Left lung (tissue), 10 donors: ENCODE measurements around the gene POLL. TPM values are rescaled to one million over a fixed set of nuclear protein-coding genes. Genes with fewer than 3 reads are reported as not detected.
"Not testable (repeated sequence)": the region's sequence is repeated elsewhere in the genome, so short reads cannot be mapped to it uniquely, and the experiment has no call there.

ENCODE experiments used
- ATAC-seq: fragments of 200-7000 bp; cut with Tn5 transposase; one replicate; pipeline ENCODE4 v1.9.1; 2020; ENCODE audit warnings: moderate library complexity
- DNase-seq, 4 donors: peaks; one replicate each; pipeline ENCODE4 v3.0.0-alpha.2; 2013 to 2020
- H3K27ac ChIP-seq, 2 donors: fragments of 200-600 bp; sonication (generic) in 1 of 2; one replicate each; pipeline versions ENCODE4 v1.5.0 to v1.8.0; 2020 to 2021
- H3K27me3 ChIP-seq, 2 donors: fragments of 200-600 bp; sonication (generic) in 1 of 2; one replicate each; pipeline versions ENCODE4 v1.5.0 to v1.8.0; 2020 to 2021
- H3K36me3 ChIP-seq, 2 donors: fragments of 200-600 bp; sonication (generic) in 1 of 2; one replicate each; pipeline versions ENCODE4 v1.5.0 to v1.8.0; 2020 to 2021
- H3K4me1 ChIP-seq, 2 donors: fragments of 200-600 bp; one replicate each; pipeline ENCODE4 v1.8.0; 2021
- H3K4me3 ChIP-seq, 2 donors: fragments of 200-600 bp; sonication (generic) in 1 of 2; one replicate each; pipeline versions ENCODE4 v1.5.0 to v1.8.0; 2020 to 2021; ENCODE audit warnings: mild to moderate bottlenecking in 1 of 2
- H3K9me3 ChIP-seq, 2 donors: fragments of 200-600 bp; sonication (generic) in 1 of 2; one replicate each; pipeline versions ENCODE4 v1.5.0 to v1.8.0; 2020 to 2021
- CTCF ChIP-seq, 2 donors: fragments of 200-600 bp; sonication (generic) in 1 of 2; IDR thresholded peaks; one replicate each; pipeline versions ENCODE4 v1.5.0 to v1.8.0; 2021; ENCODE audit warnings: antibody characterized with exemption in 2 of 2
- intact Hi-C, 2 donors: fragments of 100-400 bp; cut with DNase I; formaldehyde crosslinking; loops; one replicate each; pipeline versions ENCODE4 v1.11.2 to v1.14.2; 2022
- polyA plus RNA-seq, 6 donors: library from polyadenylated mRNA; unstranded; fragments of 120-200 nt; gene quantifications; one replicate each; pipeline ENCODE4 v1.2.1, GENCODE V29; 2013; ENCODE audit not compliant: insufficient read length in 6 of 6
- total RNA-seq, 2 donors: library from RNA; stranded (reverse); fragmentation: NEBNext Ultra II Directional; extraction: Animal tissue kit (Norgen Biotek cat#: 25700); gene quantifications; one replicate each; pipeline ENCODE4 v1.2.1, GENCODE V29; 2021
- donor health status: DM: no; HTN: yes; CAD: no.
- donor health status: DM: no; HTN: no; CAD: no.

POLL gene
- total and polyA plus RNA-seq, 8 donors = 22.2 to 39.0 (median 34.4) TPM

DNA sequence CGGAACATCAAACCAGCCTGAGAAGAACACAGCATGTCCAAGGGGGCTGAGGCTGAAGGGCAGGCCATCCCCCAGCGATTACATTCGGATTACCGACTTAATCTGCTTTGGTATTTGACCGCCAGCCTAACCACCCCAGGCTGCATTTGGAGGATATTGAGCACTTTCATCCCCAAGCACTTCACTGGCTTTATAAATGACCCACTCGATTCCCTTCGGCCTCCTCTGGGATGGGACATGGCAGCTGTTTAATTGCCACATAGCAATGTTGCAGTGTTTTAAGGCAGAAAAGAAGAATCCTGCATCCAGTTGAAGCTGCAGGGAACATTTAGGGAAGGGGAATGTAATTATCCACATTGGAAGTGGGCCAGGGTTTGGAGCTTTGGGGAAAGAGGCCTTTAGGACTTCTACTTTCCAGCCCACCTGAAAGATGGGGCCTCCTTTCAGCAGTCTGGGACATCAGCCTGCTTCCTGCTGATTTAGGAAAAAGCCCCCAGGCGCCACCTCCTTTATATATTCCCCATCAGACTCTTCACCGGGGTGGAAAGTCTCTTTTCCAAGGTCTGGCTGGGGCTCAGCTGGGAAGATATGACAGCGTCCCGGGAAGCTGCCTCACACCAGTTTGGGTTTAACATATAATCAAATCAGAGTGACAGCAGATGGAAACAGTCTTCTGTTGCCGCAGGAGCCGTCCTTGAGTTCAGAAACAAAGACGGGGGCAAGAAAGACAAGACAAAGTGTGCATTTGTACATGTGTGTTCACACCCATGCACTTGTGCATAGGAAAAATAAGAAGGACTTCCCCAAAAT, 9.2 kb upstream of the POLL start:
- DNase-seq = no peak
- Histone ChIP-seq H3K4me3 (no peak overlapping the region), H3K9me3 (no peaks in the 10 kb centered on the region), H3K4me1 (peaks cover 0 to 6% of the 10 kb centered on the region in 2 donors), H3K36me3 (no peaks in the 10 kb centered on the region), H3K27me3 (no peaks in the 10 kb centered on the region), H3K27ac (no peak overlapping the region)
- ATAC-seq = no peak
- TF ChIP-seq CTCF (IDR thresholded peaks at IDR 0.05) = no peak
- intact Hi-C loops = no loop called here

- Histone ChIP-seq H3K4me3 (no peak overlapping the region), H3K4me1 (peaks cover 0 to 6% of the 10 kb centered on the region in 2 donors), H3K27me3 (no peaks in the 10 kb centered on the region), H3K36me3 (no peaks in the 10 kb centered on the region), H3K9me3 (no peaks in the 10 kb centered on the region), H3K27ac (no peak overlapping the region)
- no peak for TF ChIP-seq CTCF (IDR thresholded peaks at IDR 0.05)
- ATAC-seq = no peak
- no peak for DNase-seq
- intact Hi-C loops = no loop called here
These were observed 7.8 kb upstream of the POLL start for GRCh38 chr10:101595591-101596433.

DNA sequence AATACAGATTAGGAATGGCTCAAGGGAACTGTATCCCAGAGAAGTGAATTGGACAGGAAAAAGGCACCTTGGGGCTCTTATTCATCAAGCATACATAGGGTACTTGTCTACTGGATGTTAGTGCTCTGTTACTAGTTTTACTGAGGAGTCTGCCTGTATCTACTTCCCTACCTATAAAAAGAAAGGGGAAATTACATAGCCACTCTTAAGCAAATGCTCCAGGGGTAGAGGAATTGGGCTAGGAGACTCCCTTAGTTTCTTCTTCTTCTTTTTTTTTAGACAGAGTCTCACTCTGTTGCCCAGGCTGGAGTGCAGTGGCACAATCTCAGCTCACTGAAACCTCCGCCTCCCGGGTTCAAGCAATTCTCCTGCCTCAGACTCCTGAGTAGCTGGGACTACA, 5.3 kb upstream of the POLL start:
- H3K4me3 ChIP-seq, H3K36me3 ChIP-seq, DNase-seq, intact Hi-C loops, H3K9me3 ChIP-seq, H3K27me3 ChIP-seq, H3K27ac ChIP-seq: not testable (repeated sequence)
- peaks cover 0 to 14% of the 10 kb centered on the region in 2 donors for H3K4me1 ChIP-seq
- ATAC-seq = peak; percentile 51

DNA sequence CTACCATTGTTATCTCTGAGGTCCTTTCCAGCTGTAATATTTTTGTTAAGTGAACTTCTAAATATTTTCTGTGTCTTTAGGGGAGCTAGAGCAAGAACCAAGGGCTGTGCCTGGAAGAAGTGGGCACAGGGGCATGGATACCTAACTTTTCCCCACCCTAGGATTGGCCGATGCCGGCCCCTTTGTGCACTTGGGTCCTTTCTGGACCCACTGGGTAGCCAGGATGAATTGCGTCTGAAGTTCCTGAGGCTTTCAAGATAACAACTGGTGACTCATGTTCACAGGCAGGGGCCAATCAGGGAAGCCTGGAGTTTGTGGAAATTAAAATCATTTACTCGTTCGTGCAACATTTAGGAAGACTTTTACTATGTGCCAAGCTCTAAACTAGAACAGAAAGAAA, 822 bp upstream of the POLL start:
- H3K9me3 ChIP-seq = no peaks in the 10 kb centered on the region
- peaks cover 5 to 27% of the 10 kb centered on the region in 2 donors for H3K4me1 ChIP-seq
- no peak overlapping the region for H3K27ac ChIP-seq
- intact Hi-C loops = no loop called here
- peaks cover 0 to 9% of the 10 kb centered on the region in 2 donors for H3K36me3 ChIP-seq
- TF ChIP-seq CTCF (IDR thresholded peaks at IDR 0.05) = no peak
- DNase-seq (no peak), ATAC-seq (peak; percentile 4)
- H3K27me3 ChIP-seq = no peaks in the 10 kb centered on the region
- peak overlapping the region; percentile 93 to 94 for H3K4me3 ChIP-seq

DNA sequence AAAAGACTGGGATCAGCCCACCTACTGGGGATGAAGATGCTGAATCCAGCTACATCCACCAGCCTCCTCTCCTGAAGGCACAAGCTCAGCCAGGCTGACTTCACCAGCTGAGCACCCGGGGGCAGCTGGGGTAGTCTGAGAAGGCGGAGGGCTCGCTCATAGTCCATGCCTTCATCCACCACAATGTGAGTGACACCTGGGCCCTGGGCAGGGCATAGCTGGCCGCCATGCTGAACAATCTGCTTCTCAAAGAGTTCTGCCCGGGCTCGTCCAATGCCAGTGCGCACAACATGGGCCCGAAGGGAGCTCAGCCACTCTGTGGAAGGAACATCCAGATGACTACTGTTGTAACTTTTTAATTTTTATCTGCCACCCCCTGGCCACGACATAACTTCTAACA, 2.2 kb downstream of the POLL start:
- H3K27ac ChIP-seq = no peak overlapping the region
- no peak overlapping the region for H3K4me3 ChIP-seq
- no peak for TF ChIP-seq CTCF (IDR thresholded peaks at IDR 0.05)
- H3K4me1 ChIP-seq = peaks cover 5 to 21% of the 10 kb centered on the region in 2 donors
- intact Hi-C loops = no loop called here
- ATAC-seq (no peak), DNase-seq (no peak)
- no peaks in the 10 kb centered on the region for H3K27me3 ChIP-seq
- H3K36me3 ChIP-seq = peaks cover 0 to 31% of the 10 kb centered on the region in 2 donors
- no peaks in the 10 kb centered on the region for H3K9me3 ChIP-seq
